HG02943 (cell line): ENCODE results near the gene HNRNPUL1.

Experiments used
- ATAC-seq: cut with Tn5 transposase; IDR thresholded peaks from one replicate; pipeline ENCODE4 v1.9.1; 2021; ENCODE audit warnings: mild to moderate bottlenecking, low read depth, moderate library complexity; ENCODE audit not compliant: unreplicated experiment

The HNRNPUL1 gene

GRCh38 chr19:41233748-41234240 is 30.4 kb upstream of the HNRNPUL1 start:
- ATAC-seq = no peak

DNA sequence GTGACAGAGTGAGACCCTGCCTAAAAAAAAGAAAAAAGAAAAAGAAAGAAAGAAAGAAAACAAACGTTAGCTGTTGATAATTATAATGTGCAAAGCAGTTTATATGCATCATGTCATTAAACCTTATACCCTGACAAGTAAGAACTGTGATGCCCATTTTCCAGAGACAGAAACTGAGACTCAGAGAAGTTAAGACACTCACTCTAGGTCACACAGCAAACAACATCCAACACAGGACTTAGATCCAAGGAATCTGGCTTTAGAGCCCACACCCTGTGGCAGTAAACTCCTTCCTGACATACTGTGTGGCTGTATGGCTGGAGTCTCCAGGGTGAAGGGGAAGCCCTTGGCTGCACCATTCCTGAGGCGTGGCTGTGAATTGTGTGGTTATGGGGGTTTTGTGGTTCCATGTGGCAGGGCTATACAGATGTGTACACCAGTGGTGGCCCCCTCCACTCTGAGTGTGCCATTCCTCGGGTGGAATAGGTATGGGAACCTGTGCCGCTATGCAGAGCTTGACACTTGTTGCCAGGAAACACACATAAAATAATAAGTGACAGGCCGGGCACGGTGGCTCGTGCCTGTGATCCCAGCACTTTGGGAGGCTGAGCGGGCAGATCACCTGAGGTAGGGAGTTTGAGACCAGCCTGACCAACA is 29.5 kb upstream of the HNRNPUL1 start:
- no peak for ATAC-seq

- ATAC-seq = no peak
These were observed 28.7 kb upstream of the HNRNPUL1 start for GRCh38 chr19:41235480-41235879.

- ATAC-seq = no peak
These were observed 25.9 kb upstream of the HNRNPUL1 start for GRCh38 chr19:41238244-41238643.

DNA sequence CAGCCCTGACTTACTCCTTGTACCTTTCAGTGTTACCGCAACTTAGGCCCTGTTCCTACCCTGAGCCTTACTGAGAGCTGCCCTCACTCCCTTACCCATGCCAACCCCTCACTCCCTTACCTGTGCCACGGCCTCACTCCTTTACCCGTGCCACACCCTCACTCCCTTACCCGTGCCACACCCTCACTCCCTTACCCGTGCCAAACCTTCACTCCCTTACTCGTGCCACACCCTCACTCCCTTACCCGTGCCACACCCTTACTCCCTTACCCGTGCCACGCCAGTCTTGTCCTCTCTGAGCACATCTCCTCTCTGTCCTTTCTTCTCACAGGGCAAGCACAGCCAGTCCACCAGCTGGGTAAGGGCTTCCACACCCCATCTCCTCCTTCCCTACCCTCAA is 24.8 kb upstream of the HNRNPUL1 start:
- ATAC-seq = no peak

DNA sequence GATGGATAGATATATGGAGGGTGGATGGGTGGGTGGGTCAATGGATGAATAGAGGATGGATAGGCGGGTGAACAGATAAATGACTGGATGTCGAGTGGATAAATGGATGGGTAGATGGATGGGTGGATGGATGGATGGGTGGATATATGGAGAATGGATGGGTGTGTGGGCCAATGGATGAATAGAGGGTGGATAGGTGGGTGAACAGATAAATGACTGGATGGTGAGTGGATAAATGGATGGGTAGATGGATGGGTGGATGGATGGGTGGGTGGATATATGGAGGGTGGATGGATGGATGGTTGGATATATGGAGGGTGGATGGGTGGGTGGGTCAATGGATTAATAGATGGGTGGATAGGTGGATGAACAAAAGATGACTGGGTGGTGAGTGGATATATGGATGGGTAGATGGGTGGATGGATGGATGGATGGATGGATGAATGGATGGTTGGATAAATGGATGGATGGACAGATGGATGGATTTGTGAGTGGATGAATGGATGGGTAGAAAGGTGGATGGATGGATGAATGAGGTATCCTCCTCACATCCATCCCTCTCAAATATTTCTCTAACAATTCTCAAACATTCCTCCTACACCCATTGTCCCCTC is 24.1 kb upstream of the HNRNPUL1 start:
- ATAC-seq = no peak

DNA sequence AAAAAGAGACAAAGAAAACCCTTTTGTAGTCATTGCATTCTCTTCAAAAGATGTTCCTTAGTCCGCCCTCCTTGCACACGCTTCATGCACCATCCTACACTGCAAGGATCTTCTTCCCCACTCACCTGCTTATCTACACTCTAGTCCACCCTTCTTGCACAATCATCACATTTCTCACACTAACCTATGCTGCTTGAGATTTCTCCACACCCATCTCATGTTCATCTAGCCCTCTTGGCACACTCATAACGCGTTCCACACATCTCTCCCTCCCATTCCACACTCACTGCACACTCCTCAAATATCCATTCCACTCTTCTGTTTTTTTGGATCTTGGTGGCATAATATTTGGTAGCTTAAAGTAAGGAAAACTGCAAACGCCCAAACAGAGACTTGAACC is 22.3 kb upstream of the HNRNPUL1 start:
- no peak for ATAC-seq

DNA sequence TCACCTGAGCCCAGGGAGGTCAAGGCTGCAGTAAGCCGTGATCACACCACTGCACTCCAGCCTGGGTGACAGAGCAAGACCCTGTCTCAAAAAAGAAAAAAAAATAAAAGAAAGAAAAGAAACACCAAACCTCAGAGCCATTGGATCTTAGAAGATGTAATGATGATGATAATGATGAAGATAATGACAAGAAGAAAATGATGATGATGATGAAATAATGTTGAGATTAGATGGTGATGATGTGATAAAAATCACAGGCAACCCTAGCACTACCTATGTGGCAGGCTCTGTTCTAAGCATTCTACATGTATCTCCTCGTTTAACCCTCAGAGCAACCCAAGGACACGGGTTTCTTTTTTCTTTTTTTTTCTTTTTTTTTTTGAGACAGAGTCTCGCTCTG is 20.1 kb upstream of the HNRNPUL1 start:
- ATAC-seq = no peak

DNA sequence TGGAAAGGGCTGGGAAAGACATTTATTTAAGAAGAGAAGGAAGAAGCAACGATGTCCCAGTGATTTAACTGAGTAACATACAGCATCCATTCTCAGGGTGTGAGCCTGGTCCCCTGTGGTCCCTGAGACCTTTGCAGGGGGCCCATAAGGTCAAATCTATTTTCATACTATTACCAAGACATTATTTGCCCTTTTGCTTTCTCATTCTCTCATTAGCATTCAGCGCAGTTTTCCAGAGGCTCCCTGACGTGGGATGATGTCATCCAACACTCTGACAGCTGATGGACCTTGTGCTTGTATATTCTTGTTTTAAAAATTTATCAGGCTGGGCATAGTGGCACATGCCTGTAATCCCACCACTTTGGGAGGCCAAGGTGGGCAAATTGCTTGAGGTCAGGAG is 18.3 kb upstream of the HNRNPUL1 start:
- no peak for ATAC-seq

- no peak for ATAC-seq
These were observed 15.3 kb upstream of the HNRNPUL1 start for GRCh38 chr19:41248895-41249294.

GRCh38 chr19:41249707-41250423 is 14.3 kb upstream of the HNRNPUL1 start:
- no peak for ATAC-seq

- ATAC-seq = no peak
These were observed 10.5 kb upstream of the HNRNPUL1 start for GRCh38 chr19:41253660-41254059.

DNA sequence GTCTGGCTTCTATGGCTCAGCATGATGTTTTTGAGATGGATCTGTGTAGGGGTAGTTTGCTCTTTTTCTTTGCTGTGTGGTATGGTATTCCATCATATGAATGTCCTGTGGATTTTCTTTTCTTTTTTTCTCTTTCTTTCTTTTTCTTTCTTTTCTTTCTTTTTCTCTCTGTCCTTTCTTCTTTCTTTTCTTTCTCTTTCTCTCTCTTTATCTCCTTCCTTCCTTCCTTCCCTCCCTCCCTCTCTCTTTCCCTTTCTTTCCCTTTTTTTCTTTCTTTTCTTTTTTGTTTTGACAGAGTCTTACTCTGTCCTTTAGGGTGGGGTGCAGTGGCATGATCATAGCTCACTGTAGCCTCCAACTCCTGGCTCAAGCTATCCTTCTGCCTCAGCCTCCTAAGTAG is 9.0 kb upstream of the HNRNPUL1 start:
- no peak for ATAC-seq

GRCh38 chr19:41261474-41262190 is 2.5 kb upstream of the HNRNPUL1 start:
- no peak for ATAC-seq

GRCh38 chr19:41263042-41263849 is 926 bp upstream of the HNRNPUL1 start:
- peak; percentile 8 for ATAC-seq

- no peak for ATAC-seq
These were observed 616 bp downstream of the HNRNPUL1 start for GRCh38 chr19:41264581-41265394.

GRCh38 chr19:41265395-41266153 is 1.4 kb downstream of the HNRNPUL1 start:
- no peak for ATAC-seq

DNA sequence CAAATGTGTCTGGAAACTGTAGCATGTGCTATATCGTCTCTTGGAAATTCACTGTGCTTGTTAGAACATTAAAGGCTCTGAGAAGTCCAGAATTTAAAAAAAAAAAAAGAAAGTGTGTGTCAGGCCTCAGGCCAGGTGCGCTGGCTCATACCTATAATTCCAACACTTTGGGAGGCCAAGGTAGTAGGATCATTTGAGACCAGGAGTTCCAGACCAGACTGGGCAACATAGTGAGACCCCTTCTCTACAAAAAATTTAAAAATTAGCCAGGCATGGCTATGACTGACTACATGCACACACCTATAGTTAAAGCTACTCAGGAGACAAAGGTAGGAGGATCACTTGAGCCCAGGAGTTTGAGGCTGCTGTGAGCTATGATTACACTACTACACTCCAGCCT is 4.9 kb downstream of the HNRNPUL1 start:
- no peak for ATAC-seq

DNA sequence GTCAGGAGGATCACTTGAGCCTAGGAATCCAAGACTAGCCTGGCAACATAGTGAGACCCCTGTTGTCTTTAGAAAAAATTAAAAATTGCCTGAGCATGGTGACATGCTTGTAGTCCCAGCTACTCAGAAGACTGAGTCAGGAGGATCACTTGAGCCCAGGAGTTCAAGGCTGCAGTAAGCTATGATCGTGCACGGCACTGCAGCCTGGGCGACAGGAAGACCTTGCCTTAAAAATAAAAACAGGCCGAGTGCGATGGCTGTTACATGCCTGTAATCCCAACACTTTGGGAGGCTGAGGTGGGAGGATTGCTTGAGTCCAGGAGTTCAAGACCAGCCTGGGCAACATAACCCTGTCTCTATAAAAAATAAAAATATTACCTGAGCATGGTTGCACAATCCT is 5.4 kb downstream of the HNRNPUL1 start:
- no peak for ATAC-seq
